Measurements from ENCODE around the gene VGLL4. TPM values are rescaled to one million over a fixed set of nuclear protein-coding genes. Genes with fewer than 3 reads are reported as not detected.

VGLL4 gene
- total RNA-seq, 1 experiment from 2014 or later, result 65.8 TPM

- peak; percentile 30 for DNase-seq (ENCODE audit: low read depth)
- in situ Hi-C loops (cut with HindIII; ENCODE audit: low pct_unique_long_range_greater_than_20kb, low sequenced_read_pairs), result no loop called here
These were observed 95.0 kb downstream of the VGLL4 start for GRCh38 chr3:11548721-11549131.

DNA sequence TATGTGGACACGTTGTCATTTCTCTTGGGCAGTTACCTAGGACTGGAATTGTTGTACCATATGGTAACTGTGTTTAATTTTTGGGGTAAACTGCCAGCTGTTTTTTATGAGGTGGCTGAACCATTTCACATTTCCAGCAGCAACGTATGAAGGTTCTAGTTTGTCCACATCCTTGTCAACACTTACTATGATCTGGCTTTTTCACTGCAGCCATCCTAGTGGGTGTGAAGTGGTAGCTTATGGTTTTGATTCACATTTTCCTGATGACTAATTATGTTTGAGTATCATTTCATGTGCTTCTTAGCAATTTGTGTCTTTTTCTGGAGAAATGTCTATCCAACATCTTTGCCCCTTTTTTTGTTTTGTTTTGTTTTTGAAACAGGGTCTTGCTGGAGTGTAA lies 96.2 kb downstream of the VGLL4 start:
- in situ Hi-C loops (cut with HindIII; ENCODE audit: low pct_unique_long_range_greater_than_20kb, low sequenced_read_pairs), result no loop called here
- DNase-seq (ENCODE audit: low read depth), result no peak

GRCh38 chr3:11546657-11547302 lies 96.9 kb downstream of the VGLL4 start:
- in situ Hi-C loops (cut with HindIII; ENCODE audit: low pct_unique_long_range_greater_than_20kb, low sequenced_read_pairs), result no loop called here
- no peak for DNase-seq (ENCODE audit: low read depth)

DNA sequence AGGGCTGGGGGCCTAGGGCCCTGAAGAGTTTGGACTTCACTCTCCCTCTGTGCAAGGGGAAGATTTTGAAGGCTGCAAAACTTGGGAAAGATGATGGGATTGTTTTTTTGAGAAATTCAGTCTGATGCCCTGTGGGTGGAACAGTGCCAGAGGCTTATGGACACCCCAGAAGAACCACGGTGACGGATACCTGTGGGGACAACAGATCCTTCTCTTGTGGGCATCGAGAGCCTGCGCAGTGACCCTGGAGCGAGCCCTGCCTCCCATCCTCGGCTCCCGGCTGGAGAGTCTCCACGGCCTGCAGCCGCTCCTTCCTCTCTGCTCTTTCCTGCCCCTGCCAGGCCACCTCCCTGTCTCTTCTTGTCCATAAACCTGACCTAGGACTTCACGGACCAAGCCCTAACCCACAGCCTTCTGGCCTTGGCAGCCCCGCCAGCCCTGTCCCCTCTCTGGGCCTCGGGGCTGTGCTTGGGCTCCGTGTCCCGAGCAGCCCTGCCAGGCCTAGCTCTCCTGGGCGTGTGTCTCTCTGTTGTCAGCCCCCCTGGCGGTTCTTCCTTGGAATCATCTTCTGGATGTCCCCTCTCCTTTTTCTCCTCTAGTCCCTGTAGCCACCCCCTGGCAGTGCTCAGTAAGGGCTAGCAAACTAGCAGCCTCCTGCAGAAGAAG lies 98.4 kb downstream of the VGLL4 start:
- DNase-seq (ENCODE audit: low read depth), result no peak
- in situ Hi-C loops (cut with HindIII; ENCODE audit: low pct_unique_long_range_greater_than_20kb, low sequenced_read_pairs), result no loop called here

- in situ Hi-C loops (cut with HindIII; ENCODE audit: low pct_unique_long_range_greater_than_20kb, low sequenced_read_pairs), result no loop called here
- DNase-seq (ENCODE audit: low read depth), result no peak
These were observed 99.1 kb downstream of the VGLL4 start for GRCh38 chr3:11544412-11545181.

GRCh38 chr3:11543948-11544387 lies 99.7 kb downstream of the VGLL4 start:
- DNase-seq (ENCODE audit: low read depth), result no peak
- in situ Hi-C loops (cut with HindIII; ENCODE audit: low pct_unique_long_range_greater_than_20kb, low sequenced_read_pairs), result no loop called here

- in situ Hi-C loops (cut with HindIII; ENCODE audit: low pct_unique_long_range_greater_than_20kb, low sequenced_read_pairs), result no loop called here
- DNase-seq (ENCODE audit: low read depth), result no peak
These were observed 100.4 kb downstream of the VGLL4 start for GRCh38 chr3:11543141-11543947.

DNA sequence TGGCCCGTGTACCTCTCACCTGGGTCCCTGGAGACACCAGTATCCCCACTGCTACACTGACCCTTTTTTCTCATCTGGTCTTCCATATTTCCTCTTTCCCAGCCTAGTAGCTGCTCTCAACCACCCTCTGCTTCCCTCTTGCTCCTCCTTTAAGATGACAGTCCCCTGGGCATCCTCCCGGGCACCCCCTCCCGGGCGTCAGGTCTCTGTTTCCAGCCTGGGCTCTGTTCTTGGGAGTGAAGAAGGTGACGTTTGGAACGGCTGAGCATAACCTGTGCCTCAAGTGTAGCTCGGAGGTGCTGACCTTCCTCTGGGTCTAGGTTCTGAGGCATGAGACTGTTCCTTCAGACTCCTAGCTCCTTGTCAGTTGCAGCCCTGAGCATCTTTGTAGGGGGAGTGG lies 101.2 kb downstream of the VGLL4 start:
- in situ Hi-C loops (cut with HindIII; ENCODE audit: low pct_unique_long_range_greater_than_20kb, low sequenced_read_pairs), result no loop called here
- no peak for DNase-seq (ENCODE audit: low read depth)

DNA sequence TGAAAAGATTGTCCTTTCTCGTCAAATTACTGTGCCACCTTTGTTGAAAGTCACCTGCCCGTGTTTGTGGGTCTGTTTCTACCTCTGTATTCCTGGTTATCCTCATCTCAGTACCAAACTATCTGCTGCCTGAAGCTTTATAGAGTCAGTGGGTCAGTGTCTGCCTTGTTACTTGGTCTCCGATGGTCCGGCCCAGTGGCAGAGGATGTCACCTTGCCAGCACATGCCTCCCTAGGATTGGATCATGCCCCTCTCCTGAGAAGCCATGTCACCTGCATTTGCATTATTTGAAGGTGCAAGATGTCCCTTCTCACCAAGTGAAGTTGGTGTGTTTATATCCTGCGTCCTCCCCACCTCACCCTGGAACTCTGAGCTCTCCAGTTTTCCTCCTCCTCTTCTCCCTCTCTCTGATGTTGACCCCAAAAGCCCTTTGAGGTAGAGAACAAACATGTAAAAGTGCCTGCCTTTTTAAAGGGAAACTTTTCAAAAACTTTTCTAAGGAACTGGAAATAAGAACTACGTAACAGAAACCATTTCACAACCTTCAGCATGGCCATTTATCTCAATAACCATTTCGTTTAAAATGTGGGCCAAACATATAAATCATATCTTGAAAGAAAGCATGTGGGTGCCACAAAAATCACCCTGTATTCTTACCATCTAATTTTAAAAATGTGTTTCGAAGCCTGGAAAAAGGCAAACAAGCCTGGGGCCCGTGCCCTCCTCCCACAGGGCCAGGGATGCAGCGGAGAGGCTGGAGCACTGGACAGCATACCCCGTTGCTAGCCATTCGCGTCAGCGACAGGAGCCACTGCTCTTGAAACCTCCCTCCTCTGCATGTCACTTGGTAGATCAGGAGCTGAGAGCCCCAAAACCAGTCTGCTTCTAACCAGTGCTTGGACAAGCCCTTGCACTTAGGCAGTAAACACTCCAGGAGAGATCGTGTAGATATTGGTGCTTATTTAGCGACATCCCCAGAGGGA lies 102.1 kb downstream of the VGLL4 start:
- DNase-seq (ENCODE audit: low read depth), result no peak
- in situ Hi-C loops (cut with HindIII; ENCODE audit: low pct_unique_long_range_greater_than_20kb, low sequenced_read_pairs), result no loop called here

GRCh38 chr3:11539677-11540076 lies 104.0 kb downstream of the VGLL4 start:
- in situ Hi-C loops (cut with HindIII; ENCODE audit: low pct_unique_long_range_greater_than_20kb, low sequenced_read_pairs), result no loop called here
- DNase-seq (ENCODE audit: low read depth), result no peak

- DNase-seq (ENCODE audit: low read depth), result no peak
- in situ Hi-C loops (cut with HindIII; ENCODE audit: low pct_unique_long_range_greater_than_20kb, low sequenced_read_pairs), result no loop called here
These were observed 104.5 kb downstream of the VGLL4 start for GRCh38 chr3:11539218-11539617.

DNA sequence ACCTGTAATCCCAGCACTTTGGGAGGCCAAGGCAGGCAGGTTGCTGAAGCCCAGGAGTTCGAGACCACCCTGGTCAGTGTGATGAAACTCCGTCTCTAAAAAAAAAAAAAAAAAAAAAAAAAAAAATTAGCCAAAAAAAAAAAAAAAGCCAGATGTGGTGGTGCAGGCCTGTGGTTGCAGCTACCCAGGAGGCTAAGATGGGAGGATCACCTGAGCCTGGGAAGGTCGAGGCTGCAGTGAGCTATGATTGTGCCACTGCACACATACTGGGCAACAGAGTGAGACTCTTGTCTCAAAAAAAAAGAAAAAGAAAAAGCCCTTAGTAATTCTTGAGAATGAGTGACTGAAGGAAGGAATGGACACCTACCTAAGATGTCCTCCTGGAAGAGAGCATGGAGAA lies 105.1 kb downstream of the VGLL4 start:
- in situ Hi-C loops (cut with HindIII; ENCODE audit: low pct_unique_long_range_greater_than_20kb, low sequenced_read_pairs), result no loop called here
- DNase-seq (ENCODE audit: low read depth), result no peak

DNA sequence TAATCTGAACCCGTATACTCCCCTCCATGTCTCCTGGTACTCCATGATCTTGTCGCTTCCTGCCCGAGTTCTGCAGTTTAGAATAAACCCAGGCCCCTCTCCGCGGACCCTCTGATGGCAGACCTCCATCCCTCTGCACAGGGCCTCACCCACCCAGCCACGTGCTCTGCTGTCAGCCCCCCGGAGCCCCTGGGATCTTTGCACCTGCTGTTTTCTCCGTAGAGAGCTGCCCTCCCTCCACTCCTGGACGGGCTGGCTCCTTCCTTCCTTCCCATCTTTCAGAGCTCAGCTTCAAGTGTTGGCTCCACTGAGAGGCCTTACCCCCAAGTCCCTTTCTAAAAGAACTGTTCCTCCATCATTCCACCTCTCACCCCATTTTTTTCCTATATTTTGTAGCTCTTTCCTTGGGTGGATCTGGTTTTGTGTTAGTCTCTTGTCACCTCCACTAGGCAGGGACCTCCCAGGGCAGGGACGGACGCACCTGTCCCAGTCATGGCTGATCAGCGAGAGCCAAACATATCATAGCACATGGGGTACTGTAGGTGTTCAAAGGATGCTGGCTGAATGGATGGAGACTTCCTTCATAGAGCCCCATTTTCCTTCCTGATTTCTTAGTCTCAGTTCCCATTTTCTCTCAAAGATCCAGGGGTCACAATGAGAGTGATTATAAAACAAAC lies 106.6 kb downstream of the VGLL4 start:
- in situ Hi-C loops (cut with HindIII; ENCODE audit: low pct_unique_long_range_greater_than_20kb, low sequenced_read_pairs), result no loop called here
- DNase-seq (ENCODE audit: low read depth), result no peak

GRCh38 chr3:11536132-11536935 lies 107.4 kb downstream of the VGLL4 start:
- in situ Hi-C loops (cut with HindIII; ENCODE audit: low pct_unique_long_range_greater_than_20kb, low sequenced_read_pairs), result no loop called here
- DNase-seq (ENCODE audit: low read depth), result no peak

DNA sequence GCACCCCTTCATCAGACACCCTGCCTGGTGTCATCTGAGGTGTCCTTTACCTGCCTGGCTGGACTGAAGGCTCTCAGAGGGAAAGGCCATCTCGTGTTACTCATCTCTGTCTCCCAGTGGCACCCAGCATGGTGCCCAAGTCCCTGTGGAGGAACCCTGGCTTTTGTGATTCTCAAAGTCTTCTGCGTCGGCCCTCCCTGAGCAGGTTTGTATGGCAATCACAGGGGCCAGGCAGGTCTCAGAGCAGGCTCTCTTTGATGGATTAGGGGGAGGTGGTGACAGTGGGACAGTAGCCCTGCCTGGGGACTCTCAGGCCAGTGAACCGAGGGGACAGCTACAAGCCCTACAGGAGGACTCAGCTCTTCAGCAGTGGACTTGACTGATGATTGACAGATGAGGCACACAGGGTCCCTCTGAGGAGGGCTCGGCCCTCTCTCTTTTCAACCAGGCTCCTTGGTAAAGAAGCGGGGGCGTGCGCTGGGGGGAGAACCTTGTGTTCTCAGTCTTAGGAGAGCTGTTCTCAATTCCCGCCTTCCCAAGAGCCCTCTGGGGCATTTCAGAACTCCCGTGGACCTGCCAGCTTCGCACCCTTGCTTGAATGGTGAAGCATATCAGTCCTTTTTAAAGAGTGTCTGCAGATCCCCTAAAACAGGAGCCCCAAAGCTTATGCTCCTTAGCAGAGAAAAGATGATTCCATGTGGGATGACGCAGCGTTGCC lies 108.3 kb downstream of the VGLL4 start:
- in situ Hi-C loops (cut with HindIII; ENCODE audit: low pct_unique_long_range_greater_than_20kb, low sequenced_read_pairs), result no loop called here
- no peak for DNase-seq (ENCODE audit: low read depth)

DNA sequence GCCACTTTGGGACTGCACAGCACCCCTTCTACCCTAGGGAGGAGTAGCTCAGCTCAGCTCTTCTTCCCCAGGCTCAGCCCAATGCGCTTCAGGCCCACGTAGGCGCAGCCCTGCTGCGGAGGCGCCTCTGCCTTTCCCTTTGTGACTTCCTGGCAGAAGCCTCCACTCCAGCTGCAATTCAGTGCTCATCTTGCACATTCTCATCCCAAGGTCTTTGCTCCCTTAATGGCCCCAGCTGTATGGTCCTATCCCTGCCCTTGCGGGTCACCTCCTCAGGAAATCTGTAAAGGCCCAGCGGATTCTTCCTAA lies 109.0 kb downstream of the VGLL4 start:
- no peak for DNase-seq (ENCODE audit: low read depth)
- in situ Hi-C loops (cut with HindIII; ENCODE audit: low pct_unique_long_range_greater_than_20kb, low sequenced_read_pairs), result no loop called here
